Vagina (tissue), 2 donors: ENCODE results near the gene KDM1B. TPM values are rescaled to one million over a fixed set of nuclear protein-coding genes. Genes with fewer than 3 reads are reported as not detected.

Source experiments
- DNase-seq, 2 donors: peaks; one replicate each; pipeline ENCODE4 v3.0.0-alpha.2; 2017; ENCODE audit errors: extremely low spot score in 2 of 2
- H3K27ac ChIP-seq: fragments of 200-600 bp; sonication (generic); one replicate; pipeline ENCODE4 v1.5.1; 2019
- H3K27me3 ChIP-seq: fragments of 200-600 bp; sonication (generic); one replicate; pipeline ENCODE4 v1.5.1; 2019
- H3K36me3 ChIP-seq, 2 donors: fragments of 200-600 bp; sonication (generic); one replicate each; pipeline ENCODE4 v1.5.1; 2017 to 2019
- H3K4me1 ChIP-seq: fragments of 200-600 bp; sonication (generic); one replicate; pipeline ENCODE4 v1.5.1; 2019
- H3K4me3 ChIP-seq, 2 donors: fragments of 200-600 bp; sonication (generic); 1 replicate in 1 of 2; 2 replicates in 1 of 2; pipeline ENCODE4 v1.5.1; 2016 to 2019
- H3K9me3 ChIP-seq: fragments of 200-600 bp; sonication (generic); one replicate; pipeline ENCODE4 v1.5.1; 2019
- CTCF ChIP-seq, 3 experiments: fragments of 450-650 bp in 2 of 3; fragments of 200-600 bp in 1 of 3; sonication (generic) in 1 of 3; IDR thresholded peaks; one replicate each; pipeline ENCODE4 v1.5.1; 2017 to 2019; ENCODE audit warnings: antibody characterized with exemption in 3 of 3, mild to moderate bottlenecking in 2 of 3, moderate library complexity in 2 of 3
- POLR2A ChIP-seq, 2 donors: fragments of 450-650 bp; IDR thresholded peaks; one replicate each; pipeline ENCODE4 v1.6.1; 2017; ENCODE audit warnings: antibody characterized with exemption in 2 of 2, mild to moderate bottlenecking in 2 of 2, moderate library complexity in 2 of 2
- POLR2AphosphoS5 ChIP-seq, 2 donors: sonication (generic); formaldehyde crosslinking; IDR thresholded peaks; one replicate each; pipeline ENCODE4 v1.9.0; 2017; ENCODE audit warnings: antibody characterized with exemption in 2 of 2, mild to moderate bottlenecking in 2 of 2, low read depth in 1 of 2; ENCODE audit not compliant: insufficient read depth in 1 of 2
- intact Hi-C: fragments of 100-400 bp; cut with DNase I; formaldehyde crosslinking; loops from one replicate; pipeline ENCODE4 v1.15.1; 2023
- total RNA-seq: library from RNA; depleted of rRNA; stranded (reverse); fragments of >200 nt; gene quantifications from one replicate; pipeline ENCODE4 v1.2.3, GENCODE V29; 2016

KDM1B gene
- total RNA-seq, 1 donor from 2014 or later, result 20.6 TPM

GRCh38 chr6:18265787-18266522 is 110.7 kb downstream of the KDM1B start:
- Histone ChIP-seq H3K27me3 (no peaks in the 10 kb centered on the region), H3K27ac (no peak overlapping the region), H3K4me3 (no peak overlapping the region), H3K9me3 (no peaks in the 10 kb centered on the region), H3K36me3 (no peaks in the 10 kb centered on the region), H3K4me1 (peaks cover 28% of the 10 kb centered on the region)
- DNase-seq, result no peak
- no peak for TF ChIP-seq CTCF (IDR thresholded peaks at IDR 0.05)
- no peak for TF ChIP-seq POLR2AphosphoS5 (IDR thresholded peaks at IDR 0.05; ENCODE audit: insufficient read depth in 1 of 2, low read depth in 1 of 2)
- TF ChIP-seq POLR2A (IDR thresholded peaks at IDR 0.05), result no peak
- intact Hi-C loops, result no loop called here

- no peak overlapping the region for H3K27ac ChIP-seq
- intact Hi-C loops, result no loop called here
- peaks cover 22% of the 10 kb centered on the region for H3K4me1 ChIP-seq
- no peaks in the 10 kb centered on the region for H3K27me3 ChIP-seq
- no peak for DNase-seq
- H3K36me3 ChIP-seq, result no peaks in the 10 kb centered on the region
- no peak overlapping the region for H3K4me3 ChIP-seq
- TF ChIP-seq POLR2AphosphoS5 (IDR thresholded peaks at IDR 0.05; ENCODE audit: insufficient read depth in 1 of 2, low read depth in 1 of 2), result no peak
- TF ChIP-seq POLR2A (IDR thresholded peaks at IDR 0.05), result no peak
- no peak for TF ChIP-seq CTCF (IDR thresholded peaks at IDR 0.05)
- no peaks in the 10 kb centered on the region for H3K9me3 ChIP-seq
These were observed 111.3 kb downstream of the KDM1B start for GRCh38 chr6:18266523-18266912.

GRCh38 chr6:18268066-18268465 is 112.8 kb downstream of the KDM1B start:
- Histone ChIP-seq H3K27me3 (no peaks in the 10 kb centered on the region), H3K4me1 (peaks cover 7% of the 10 kb centered on the region), H3K27ac (no peak overlapping the region), H3K36me3 (no peaks in the 10 kb centered on the region), H3K4me3 (no peak overlapping the region), H3K9me3 (no peaks in the 10 kb centered on the region)
- DNase-seq, result no peak
- TF ChIP-seq CTCF (IDR thresholded peaks at IDR 0.05) (no peak), POLR2AphosphoS5 (IDR thresholded peaks at IDR 0.05; ENCODE audit: insufficient read depth in 1 of 2, low read depth in 1 of 2) (no peak), POLR2A (IDR thresholded peaks at IDR 0.05) (no peak)
- intact Hi-C loops, result no loop called here

- Histone ChIP-seq H3K27me3 (no peaks in the 10 kb centered on the region), H3K27ac (no peak overlapping the region), H3K4me1 (peaks cover 5% of the 10 kb centered on the region), H3K36me3 (no peaks in the 10 kb centered on the region), H3K4me3 (no peak overlapping the region), H3K9me3 (no peaks in the 10 kb centered on the region)
- TF ChIP-seq POLR2AphosphoS5 (IDR thresholded peaks at IDR 0.05; ENCODE audit: insufficient read depth in 1 of 2, low read depth in 1 of 2), result no peak
- TF ChIP-seq CTCF (IDR thresholded peaks at IDR 0.05), result no peak
- TF ChIP-seq POLR2A (IDR thresholded peaks at IDR 0.05), result no peak
- intact Hi-C loops, result no loop called here
- DNase-seq, result no peak
These were observed 114.0 kb downstream of the KDM1B start for GRCh38 chr6:18269253-18269652.

GRCh38 chr6:18269717-18270116 is 114.5 kb downstream of the KDM1B start:
- Histone ChIP-seq H3K27ac (no peak overlapping the region), H3K4me1 (peaks cover 5% of the 10 kb centered on the region), H3K27me3 (no peaks in the 10 kb centered on the region), H3K36me3 (no peaks in the 10 kb centered on the region), H3K9me3 (no peaks in the 10 kb centered on the region), H3K4me3 (no peak overlapping the region)
- intact Hi-C loops, result no loop called here
- TF ChIP-seq CTCF (IDR thresholded peaks at IDR 0.05) (no peak), POLR2AphosphoS5 (IDR thresholded peaks at IDR 0.05; ENCODE audit: insufficient read depth in 1 of 2, low read depth in 1 of 2) (no peak)
- DNase-seq, result no peak
